Psoas muscle (tissue), 8 donors: Measurements from ENCODE around the gene SLC6A7. TPM values are rescaled to one million over a fixed set of nuclear protein-coding genes. Genes with fewer than 3 reads are reported as not detected.

Experiments used
- ATAC-seq, 4 donors: fragments of 200-7000 bp; cut with Tn5 transposase; one replicate each; pipeline ENCODE4 v1.9.1; 2020; ENCODE audit warnings: moderate library complexity in 3 of 4, mild to moderate bottlenecking in 2 of 4
- DNase-seq, 2 donors: peaks; one replicate each; pipeline ENCODE4 v3.0.0-alpha.2; 2020
- H3K27ac ChIP-seq: fragments of 200-600 bp; one replicate; pipeline ENCODE4 v1.8.0; 2022
- H3K27me3 ChIP-seq, 3 donors: fragments of 200-600 bp in 1 of 3; one replicate each; pipeline versions ENCODE4 v1.6.1 to v1.8.0; 2013 to 2022; ENCODE audit warnings: low read length in 2 of 3, mild to moderate bottlenecking in 2 of 3, moderate library complexity in 1 of 3; ENCODE audit not compliant: insufficient read depth in 3 of 3
- H3K36me3 ChIP-seq, 2 donors: fragments of 200-600 bp in 1 of 2; one replicate each; pipeline versions ENCODE4 v1.6.1 to v1.8.0; 2013 to 2022; ENCODE audit warnings: low read depth in 1 of 2, mild to moderate bottlenecking in 1 of 2, moderate library complexity in 1 of 2; ENCODE audit not compliant: insufficient read depth in 1 of 2
- H3K4me1 ChIP-seq: fragments of 200-600 bp; one replicate; pipeline ENCODE4 v1.8.0; 2022
- H3K4me3 ChIP-seq: fragments of 200-600 bp; one replicate; pipeline ENCODE4 v1.8.0; 2022; ENCODE audit warnings: mild to moderate bottlenecking
- H3K9me3 ChIP-seq: fragments of 200-600 bp; one replicate; pipeline ENCODE4 v1.8.0; 2022
- WGBS, 3 donors: extraction: QIAGEN DNeasy Blood & Tissue Kit; methylation state at CpG; one replicate each; pipeline versions ENCODE4 v1.1.6 to v1.1.7; 2013; 5-methylcytosine and 5-hydroxymethylcytosine counted together
- intact Hi-C, 2 donors: fragments of 100-400 bp; cut with DNase I; formaldehyde crosslinking; loops; one replicate each; pipeline versions ENCODE4 v1.11.0 to v1.14.2; 2022
- polyA plus RNA-seq, 3 donors: library from polyadenylated mRNA; stranded (reverse); fragments of 200-250 nt; gene quantifications; one replicate each; pipeline ENCODE4 v1.2.3, GENCODE V29; 2013
- total RNA-seq, 4 donors: library from RNA; stranded (reverse); fragmentation: NEBNext Ultra II Directional in 2 of 4; extraction: Animal tissue kit (Norgen Biotek cat#: 25700) in 2 of 4; gene quantifications; one replicate each; pipeline versions ENCODE4 v1.2.1 to v1.2.4, GENCODE V29; 2021 to 2023
- TF ChIP-seq, protein P1 (sequence below): fragments of 200-600 bp; IDR thresholded peaks from one replicate; pipeline ENCODE4 v1.8.0; 2022; ENCODE audit warnings: antibody characterized with exemption
- donor health status: healthy with polysubstance abuse.
- donor health status: DM: no; HTN: no; CAD: no; lungs with moderate emphysema.
- donor health status: Bipolar disorder and iron deficiency.
- donor health status: healthy.
- donor health status: DM: yes; HTN: yes; CAD: no.
- donor health status: DM: no; HTN: no; CAD: no.
- donor health status: DM: no; HTN: no; CAD: no.
- donor health status: DM: yes; HTN: yes; CAD: no.

Gene SLC6A7
- total and polyA plus RNA-seq, 7 donors, result not detected

DNA sequence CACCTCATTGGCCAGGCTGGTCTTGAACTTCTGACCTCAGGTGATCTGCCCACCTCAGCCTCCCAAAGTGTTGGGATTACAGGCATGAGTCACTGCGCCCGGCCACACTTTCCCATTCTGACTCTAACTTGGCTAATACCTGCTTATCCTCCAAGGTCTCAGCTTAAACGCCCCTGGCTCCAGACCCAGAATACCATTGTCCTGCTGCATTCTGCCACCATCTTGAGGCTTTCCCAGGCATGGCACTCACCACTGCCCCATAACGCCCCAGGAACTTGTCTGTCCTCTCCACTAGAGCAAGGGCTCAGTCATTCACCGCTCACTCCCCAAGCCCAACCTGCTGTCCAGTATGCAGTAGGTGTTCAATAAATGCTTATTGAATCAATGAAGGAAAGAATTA, 59.9 kb downstream of the SLC6A7 start:
- TF ChIP-seq, protein P1, sequence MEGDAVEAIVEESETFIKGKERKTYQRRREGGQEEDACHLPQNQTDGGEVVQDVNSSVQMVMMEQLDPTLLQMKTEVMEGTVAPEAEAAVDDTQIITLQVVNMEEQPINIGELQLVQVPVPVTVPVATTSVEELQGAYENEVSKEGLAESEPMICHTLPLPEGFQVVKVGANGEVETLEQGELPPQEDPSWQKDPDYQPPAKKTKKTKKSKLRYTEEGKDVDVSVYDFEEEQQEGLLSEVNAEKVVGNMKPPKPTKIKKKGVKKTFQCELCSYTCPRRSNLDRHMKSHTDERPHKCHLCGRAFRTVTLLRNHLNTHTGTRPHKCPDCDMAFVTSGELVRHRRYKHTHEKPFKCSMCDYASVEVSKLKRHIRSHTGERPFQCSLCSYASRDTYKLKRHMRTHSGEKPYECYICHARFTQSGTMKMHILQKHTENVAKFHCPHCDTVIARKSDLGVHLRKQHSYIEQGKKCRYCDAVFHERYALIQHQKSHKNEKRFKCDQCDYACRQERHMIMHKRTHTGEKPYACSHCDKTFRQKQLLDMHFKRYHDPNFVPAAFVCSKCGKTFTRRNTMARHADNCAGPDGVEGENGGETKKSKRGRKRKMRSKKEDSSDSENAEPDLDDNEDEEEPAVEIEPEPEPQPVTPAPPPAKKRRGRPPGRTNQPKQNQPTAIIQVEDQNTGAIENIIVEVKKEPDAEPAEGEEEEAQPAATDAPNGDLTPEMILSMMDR, result no peak
- intact Hi-C loops, result loop anchor here in 1 of 2 donors (5.0 kb wide), 1 partner anchor 103 kb away; no protein-coding TSS in a partner anchor
- Histone ChIP-seq H3K27me3 (no peaks in the 10 kb centered on the region), H3K36me3 (no peaks in the 10 kb centered on the region), H3K4me3 (no peak overlapping the region), H3K9me3 (no peaks in the 10 kb centered on the region), H3K27ac (no peak overlapping the region), H3K4me1 (peaks cover 20% of the 10 kb centered on the region)
- WGBS, 3 donors, result 81 to 94% (median 86%) methylated on average over 5 of the region's 5 CpGs
- ATAC-seq (no peak), DNase-seq (no peak)

DNA sequence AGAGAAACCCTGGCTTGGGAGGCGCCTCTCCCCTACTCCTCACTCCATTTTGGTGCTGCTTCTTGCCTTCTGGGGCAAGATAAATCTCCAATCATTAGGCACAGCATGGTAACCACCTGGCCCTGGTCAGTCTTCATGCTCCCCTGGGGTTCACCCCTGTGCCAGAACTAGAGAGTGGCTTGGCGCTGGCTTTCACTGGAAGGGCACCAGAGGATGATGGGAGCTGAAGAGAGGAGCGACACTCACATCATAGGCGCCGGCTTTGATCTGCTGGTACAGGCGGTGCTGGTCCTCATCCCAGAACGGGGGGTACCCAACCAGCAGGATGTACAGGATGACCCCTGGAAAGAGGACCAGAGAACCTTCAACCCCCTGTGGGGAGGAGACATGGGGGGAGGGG, 61.6 kb downstream of the SLC6A7 start:
- ATAC-seq, result no peak

DNA sequence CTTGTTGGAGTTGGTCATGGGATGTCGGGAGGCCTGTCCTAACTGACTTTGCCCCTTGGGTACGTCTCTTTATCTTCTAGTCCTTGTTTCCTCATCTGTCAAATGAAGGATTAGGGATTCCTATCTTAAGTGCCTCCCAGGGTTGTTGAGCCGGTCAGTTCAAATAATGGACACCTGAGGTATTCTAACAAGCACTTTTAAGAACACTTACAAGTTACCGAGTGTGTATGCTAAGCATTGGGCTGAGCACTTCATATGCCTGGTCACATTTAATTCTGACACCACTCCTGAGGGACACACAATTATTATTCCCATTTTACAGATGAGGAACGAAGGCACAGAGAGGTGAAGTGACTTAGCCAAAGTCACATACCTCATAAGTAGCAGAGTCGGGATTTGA, 62.6 kb downstream of the SLC6A7 start:
- ATAC-seq (no peak), DNase-seq (no peak)
- Histone ChIP-seq H3K36me3 (no peaks in the 10 kb centered on the region), H3K9me3 (no peaks in the 10 kb centered on the region), H3K4me1 (peaks cover 6% of the 10 kb centered on the region), H3K27me3 (no peaks in the 10 kb centered on the region), H3K4me3 (no peak overlapping the region), H3K27ac (no peak overlapping the region)
- TF ChIP-seq, protein P1, result no peak
- intact Hi-C loops, result no loop called here
- WGBS, 3 donors, result 91 to 97% (median 92%) methylated on average over 6 of the region's 6 CpGs

More for the DNA sequence above, 61.6 kb downstream of the SLC6A7 start:
- DNase-seq, result no peak
- Histone ChIP-seq H3K9me3 (no peaks in the 10 kb centered on the region), H3K27ac (no peak overlapping the region), H3K4me1 (peaks cover 11% of the 10 kb centered on the region), H3K36me3 (no peaks in the 10 kb centered on the region), H3K27me3 (no peaks in the 10 kb centered on the region), H3K4me3 (no peak overlapping the region)
- intact Hi-C loops, result no loop called here
- TF ChIP-seq, protein P1, result no peak
- 70 to 87% (median 83%) methylated on average over 7 of the region's 7 CpGs for WGBS, 3 donors

DNA sequence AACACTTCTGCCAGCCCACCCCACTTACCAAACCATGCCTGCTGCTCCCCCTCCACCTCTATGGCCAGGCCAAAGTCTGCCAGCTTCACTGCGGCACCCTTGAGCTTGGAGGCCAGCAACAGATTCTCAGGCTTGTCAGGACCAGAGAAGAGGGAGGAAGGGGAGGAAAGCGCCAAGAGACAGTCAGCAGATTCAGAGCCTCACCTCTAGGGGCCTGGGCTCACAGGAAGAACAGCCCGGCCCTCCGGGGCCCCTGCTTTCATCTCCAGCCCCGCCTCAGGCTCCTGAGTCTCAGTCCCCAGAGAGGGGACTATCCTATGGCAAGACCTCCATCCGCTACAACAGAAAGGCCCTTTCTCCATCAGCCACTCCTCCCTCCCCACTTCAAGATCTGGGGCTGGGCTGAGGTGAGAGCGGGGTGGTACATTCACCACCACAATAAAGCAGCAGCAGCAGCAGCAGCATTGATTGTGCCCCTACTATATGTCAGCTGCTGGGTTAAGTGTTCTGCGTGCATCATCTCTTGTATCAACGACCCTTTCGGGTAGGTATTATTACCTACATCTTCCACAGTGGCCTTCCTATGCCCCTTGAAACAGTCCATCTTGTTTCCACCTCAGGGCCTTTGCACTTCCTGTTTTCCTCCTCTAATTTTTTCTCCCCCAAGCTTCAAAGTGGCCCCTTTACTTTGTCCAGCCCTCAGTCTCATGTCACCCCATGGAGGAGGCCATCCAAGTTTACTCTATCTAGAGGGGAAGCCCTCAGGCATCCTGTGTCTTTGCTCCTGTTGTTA, 63.8 kb downstream of the SLC6A7 start:
- ATAC-seq (no peak), DNase-seq (no peak)
- Histone ChIP-seq H3K4me1 (no peaks in the 10 kb centered on the region), H3K9me3 (no peaks in the 10 kb centered on the region), H3K27ac (no peak overlapping the region), H3K4me3 (no peak overlapping the region), H3K36me3 (no peaks in the 10 kb centered on the region), H3K27me3 (no peaks in the 10 kb centered on the region)
- 88 to 94% (median 91%) methylated on average over 10 of the region's 10 CpGs for WGBS, 3 donors
- intact Hi-C loops, result no loop called here
- TF ChIP-seq, protein P1, result no peak
